ENCODE data around the gene TOP2B.
A peak's percentile ranks its signal among the peaks of the same experiment; 100 is the strongest.

Gene TOP2B

DNA sequence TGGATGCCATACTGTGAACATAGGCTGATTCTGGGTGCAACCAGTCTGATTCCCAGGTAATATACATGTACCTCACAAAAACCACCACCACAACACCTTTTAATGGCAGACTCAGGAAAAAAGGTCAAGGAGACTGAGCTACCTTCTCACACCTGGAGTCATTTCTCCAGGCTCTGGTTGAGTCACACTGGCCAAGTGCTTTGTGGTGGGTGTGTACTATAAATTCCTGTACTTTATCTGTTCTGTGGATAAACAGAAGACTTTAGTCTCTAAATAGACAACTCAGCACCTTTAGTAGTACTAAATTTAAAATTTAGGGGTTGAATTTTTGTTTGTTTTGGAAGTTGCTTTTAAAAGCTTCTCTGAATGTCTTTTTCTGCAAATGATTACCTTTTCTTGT lies 46.7 kb downstream of the TOP2B start:
- DNase-seq = no peak

DNA sequence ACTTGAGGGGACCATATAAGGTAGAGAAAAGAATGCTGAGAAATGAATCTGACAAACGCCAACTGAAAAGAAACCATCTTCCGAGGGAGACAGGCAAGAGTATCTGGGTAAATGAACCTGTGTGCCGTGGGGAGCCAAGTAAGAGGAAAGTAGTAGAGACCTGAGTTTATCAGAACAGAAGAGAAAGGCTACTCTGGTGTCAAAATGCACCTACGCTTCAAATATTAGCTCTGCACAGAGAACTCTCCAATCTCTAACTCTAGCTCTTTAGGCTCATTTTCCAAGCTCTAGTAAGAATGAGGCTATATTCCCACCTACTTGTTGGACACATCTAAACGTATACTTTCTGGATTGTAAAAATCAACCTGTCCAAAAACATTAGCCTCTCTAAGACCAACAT lies 53.5 kb downstream of the TOP2B start:
- DNase-seq = no peak

DNA sequence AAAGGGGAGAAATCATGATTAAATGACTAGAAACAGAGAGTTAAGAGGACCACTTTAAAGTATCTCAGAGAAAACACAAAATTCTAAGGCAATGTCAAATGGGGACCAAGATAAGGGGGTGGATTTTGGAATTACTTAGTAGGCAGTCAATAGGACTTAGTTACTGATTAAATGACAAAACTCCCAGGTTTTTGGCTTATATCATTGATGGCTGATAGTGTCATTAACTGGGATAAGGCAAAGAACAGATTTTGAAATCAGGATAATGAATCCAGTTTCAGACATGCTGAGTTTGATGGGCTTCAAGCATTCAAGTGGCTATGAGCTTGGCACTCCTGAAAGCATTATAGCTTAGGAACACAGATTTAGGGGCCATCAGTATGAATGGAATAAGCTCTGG lies 53.9 kb downstream of the TOP2B start:
- no peak for DNase-seq

DNA sequence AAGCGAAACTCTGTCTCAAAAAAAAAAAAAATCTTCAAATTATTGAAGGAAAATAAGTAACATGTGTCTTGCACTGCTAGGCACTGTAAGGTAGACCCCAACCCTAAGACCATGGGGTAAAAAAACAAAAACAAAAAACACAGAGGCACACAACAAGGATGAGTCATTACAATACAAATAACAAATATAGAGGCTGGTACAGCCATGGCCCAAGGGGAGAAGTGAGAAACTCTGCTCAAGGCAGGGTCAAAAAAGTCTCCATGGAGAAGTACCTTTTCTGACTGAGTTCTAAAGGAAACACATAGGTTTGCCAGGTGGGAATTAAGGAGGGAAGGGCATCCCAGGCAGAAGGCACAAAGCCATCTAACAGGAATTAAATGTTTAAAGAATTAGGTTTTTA lies 54.5 kb downstream of the TOP2B start:
- DNase-seq = no peak

DNA sequence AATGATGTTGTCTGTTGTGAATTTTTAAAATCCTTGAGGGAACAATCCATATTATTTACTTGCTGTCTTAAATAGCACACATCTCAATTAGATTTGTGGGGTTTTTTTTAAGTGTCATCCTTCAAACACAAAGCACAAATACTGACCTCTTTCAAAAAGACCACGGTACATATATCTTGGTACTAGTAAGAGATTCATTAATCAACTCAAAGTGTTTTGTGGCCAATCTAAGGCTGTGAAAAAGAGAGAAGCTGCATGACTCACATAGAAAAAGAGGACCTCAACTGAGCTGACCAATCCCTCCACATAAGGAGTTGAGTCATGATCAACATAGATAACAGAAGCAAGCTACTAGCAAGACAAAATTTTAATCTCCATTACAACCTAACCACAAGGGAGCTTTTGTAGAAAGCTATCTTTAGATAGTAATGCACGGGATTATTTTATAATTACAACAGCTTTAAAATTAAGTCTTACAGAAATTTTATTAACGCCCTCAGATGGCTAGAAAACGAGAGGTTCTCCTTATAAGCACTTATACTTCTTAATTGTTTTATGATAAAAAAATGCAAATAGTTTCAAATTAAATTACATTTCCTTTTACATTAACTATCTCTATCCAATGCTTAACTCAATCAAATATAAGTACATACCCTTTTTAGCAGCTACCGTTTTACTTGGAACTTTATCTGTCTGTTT lies 60.5 kb downstream of the TOP2B start:
- no peak for DNase-seq

DNA sequence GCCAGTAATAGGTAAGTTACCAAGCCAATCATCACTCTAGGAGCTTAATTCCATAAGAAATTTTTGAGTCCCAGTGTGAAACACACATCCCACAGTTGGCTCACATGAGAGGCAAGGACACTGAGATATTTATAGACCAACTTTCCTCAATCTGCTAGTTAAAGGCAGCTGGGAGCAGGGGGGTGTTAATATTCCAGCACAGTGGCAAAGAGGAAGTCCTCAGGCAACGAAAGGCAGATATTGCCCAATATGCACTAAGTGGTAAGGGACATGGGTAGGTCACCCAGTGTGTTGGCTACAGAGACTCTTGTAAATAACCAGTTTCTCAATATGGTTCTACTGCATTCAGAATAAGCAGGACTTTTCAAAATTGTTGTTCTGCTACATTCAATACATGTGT lies 61.0 kb downstream of the TOP2B start:
- no peak for DNase-seq

DNA sequence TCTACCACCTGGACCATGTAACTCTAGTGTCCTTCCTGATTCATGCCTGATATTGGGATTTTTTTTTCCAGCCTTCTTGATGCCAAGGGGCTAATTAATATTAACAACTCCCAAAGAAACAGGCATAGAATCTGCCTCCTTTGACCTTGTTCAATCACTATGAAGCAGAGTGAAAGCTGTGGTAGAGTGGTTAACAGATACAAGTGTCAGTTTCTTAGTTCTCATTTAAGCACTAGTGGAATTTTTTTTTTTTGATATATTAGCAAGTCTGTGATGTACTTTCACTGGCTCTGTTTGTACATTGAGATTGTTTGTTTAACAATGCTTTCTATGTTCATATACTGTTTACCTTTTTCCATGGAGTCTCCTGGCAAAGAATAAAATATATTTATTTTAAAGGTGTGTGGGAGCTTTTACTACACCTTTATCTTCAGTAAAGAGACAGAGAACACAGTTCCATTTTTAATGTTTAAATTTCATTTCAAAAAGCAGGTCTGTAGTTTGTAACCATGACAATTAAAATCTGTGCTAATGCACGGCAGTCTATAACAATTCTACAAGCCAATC lies 67.1 kb downstream of the TOP2B start:
- DNase-seq = no peak

DNA sequence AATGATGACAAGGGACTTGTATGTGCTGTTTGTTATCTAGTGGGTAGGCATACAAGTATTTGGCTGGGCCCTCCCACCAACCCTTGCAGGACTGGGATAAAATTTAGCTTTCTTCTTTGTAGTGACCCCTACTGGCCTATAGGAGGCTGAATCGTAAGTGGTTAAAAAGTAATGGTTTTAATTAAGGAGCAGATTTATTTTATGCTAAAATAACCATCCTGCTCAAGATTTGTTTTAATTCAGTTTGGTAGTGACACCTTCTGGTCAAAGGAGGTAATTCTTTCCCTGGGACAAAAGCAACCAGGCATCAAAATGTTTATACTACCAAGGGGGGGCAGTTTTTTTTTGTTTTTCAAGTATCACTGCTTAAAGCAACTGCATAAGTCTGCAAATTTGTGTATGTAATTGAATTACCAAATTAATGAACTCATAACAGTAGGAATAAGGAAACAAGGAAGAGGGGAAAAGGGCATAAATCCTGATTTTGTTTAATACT lies 70.7 kb downstream of the TOP2B start:
- DNase-seq = no peak

DNA sequence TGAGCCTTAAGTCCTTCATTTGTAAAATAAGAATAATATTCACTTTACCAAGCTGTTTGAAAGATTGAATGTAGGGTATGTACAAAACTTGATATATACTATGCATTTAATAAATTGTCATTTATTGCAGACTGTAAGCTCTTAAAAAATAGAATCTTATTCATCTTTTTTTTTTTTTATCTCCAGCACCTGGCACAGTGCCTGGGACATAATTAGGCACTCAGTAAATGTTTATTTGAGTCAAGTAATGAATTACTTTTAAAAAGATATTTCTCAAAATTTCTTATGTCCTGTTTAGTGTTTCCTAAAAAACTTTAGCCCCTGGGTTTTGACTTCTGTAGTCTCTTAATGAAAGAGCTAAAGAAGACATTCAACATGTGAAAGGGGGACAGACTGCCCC lies 71.7 kb downstream of the TOP2B start:
- DNase-seq = no peak

DNA sequence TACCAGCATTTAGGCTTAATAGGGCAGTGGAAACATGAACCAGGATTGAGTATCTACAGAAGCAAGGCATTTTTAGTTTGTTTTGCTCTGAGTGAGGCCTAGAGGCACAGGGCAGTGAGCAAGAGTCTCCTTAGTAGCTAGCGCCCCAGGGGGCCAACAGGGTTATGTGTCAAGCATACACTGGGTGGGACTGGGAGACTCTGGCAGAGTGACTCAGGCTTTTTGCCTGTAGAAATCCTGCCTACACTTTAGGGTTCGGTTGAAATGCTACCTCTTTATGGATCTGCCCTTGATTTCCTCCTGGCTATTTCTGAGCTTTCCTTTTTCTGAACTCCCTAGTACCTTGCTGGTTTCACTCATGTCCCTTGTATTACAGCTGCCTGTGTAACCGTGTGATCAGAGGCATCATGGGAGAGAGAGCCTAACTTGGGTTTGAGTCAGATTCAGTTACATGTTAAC lies 72.2 kb downstream of the TOP2B start:
- DNase-seq = no peak

DNA sequence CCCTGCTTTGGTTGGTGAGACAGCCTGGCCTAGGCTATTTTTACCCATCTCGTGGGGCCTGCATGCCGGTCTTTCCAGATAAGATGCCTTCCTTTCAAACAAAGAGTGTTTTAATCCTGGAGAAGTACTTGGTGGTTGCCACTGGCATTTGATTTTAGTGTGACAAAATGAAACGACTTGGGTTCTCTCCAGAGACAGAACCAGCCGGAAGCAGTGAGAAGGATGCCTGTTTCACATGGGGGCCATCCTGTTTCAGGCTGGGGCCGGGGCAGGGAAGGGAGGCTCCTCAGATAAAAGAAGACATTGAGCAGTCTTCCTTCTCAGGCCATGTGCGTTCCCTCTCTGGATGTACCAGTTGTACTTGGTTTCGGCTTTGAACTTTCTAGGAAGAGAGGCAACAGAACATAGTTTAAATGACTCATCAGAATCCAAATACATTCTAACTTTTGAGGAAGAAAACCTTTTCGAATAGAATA lies 74.9 kb downstream of the TOP2B start:
- no peak for DNase-seq

DNA sequence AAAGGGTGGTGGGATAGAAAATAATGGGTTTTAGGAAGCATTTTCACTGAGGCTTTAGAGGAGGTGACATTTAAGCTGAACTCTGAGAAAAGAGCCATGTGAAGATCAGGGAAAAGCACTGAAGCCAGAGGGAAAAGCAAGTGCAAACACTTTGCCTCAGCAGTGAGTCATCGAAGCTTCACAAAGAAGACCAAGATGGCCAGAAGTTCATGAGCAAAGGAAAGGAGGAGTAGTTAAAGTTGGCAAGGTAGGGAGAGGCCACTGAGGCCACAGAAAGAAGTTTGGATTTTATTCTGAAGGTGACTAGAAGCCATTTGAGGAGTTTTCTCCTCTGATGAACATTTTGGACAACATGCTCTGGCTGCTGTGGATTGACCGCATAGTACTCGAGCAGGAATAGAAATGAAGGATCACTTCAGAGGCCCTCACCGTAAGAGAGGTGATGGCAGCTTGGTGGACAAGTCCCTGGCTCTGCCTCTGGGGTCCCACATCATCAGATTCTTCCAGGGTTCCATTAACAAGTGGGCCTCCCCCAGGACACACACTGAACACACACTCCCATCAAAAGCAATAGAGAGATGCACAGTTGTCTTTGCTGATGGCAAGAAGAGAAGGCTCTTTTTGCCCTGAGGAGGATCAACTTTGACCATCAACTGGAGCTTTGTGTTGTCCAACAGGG lies 75.5 kb downstream of the TOP2B start:
- no peak for DNase-seq

DNA sequence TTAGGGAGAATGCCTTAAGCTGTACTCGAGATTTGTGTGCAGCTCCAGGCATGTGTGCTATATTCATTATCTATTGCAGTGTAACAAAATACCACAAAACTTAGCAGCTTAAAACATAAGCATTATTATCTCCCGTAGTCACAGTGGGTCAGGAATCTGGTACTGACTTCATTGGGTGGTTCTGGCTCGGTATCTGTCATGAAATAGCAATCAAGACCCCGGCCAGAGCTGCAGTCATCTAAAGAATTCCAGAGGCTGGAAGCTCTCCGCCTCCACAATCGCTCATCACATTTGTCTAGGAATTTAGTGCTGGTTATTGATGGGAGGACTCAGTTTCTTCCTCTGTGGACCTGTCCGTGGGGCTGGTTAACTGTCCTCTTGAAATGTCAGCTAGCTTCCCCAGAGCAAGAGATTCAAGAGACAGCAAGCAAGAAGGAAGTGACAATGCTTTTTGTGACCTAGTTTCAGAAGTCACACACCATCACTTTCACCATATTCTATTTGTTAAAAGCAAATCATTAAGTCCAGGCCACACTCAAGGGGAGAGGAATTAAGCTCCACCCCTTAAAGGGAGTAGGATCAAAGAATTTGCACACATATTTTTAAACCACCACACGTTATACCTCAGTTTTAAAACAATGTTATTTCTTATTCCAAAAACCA lies 76.1 kb downstream of the TOP2B start:
- DNase-seq = no peak

DNA sequence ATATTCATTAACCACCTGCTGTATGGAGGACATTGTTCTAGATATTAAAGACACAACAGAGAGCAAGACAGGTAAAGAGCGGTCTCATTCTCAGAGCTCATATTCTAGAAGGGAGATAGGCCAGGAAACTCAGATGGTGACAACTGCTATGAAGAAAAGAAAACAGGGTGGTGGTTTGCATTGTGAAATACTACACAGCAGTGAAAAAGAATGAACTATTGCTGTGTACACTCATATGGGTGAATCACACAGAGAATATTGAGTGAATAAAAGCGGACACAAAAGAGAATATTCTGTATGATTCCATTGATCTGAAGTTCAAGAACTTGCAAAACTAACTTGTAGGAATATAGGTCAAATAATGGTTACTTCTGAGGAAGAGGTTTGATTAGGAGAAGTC lies 76.7 kb downstream of the TOP2B start:
- no peak for DNase-seq

DNA sequence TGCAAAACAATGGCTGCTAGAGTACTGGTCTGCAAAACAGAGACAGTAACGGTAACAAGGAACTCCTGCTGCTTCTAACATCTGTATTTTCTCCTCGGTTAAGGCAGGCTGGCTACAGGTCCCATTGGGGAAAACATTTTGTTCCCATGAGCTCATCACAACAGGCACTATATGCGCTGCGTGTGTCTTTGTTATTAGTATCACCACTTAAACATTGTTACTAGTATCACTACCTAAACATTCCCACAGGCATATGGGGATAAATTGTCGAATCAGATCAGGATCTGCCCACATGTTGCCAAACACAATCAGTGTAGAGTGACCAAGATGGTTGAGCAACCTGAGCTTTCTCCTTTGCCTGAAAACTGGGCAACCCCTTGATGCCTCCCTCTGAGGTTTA lies 77.2 kb downstream of the TOP2B start:
- DNase-seq = no peak

DNA sequence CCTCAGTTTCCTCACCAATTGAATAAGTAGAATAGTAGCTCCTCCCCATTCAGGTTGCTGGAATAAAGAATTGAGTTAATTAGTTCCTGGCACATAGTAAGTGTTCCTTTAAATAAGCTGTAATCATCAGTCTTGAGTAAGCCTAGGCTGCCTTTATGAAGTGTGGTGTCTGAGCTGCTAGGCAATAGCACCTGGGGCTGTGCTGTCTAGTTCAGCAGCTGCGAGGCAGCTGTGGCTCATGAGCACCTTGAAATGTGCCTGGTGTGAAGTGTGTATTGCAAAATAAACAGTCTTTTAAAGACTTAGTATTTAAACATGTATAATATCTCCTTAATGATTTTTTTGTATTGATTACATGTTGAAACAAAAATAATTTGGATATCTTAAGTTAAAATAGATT lies 77.6 kb downstream of the TOP2B start:
- no peak for DNase-seq

DNA sequence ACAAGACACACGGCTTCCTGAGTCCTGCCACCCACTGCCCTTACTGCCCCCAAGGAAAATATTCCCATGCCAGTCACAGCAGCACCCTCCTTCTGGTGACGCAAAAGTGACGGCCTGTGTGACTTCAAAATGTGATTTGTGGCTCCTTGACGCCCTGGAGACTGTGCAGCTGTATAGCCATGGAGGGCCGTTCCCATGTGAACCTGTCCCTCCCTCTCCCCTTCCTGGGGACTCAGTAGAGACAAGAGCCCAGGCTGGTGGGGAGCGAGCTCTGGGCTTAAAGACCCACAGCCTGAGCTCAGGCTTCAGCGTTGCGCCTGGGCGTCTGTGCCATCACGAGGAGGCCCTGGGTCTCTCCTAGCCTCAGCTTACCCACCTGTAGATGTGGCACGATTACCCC lies 78.2 kb downstream of the TOP2B start:
- no peak for DNase-seq

DNA sequence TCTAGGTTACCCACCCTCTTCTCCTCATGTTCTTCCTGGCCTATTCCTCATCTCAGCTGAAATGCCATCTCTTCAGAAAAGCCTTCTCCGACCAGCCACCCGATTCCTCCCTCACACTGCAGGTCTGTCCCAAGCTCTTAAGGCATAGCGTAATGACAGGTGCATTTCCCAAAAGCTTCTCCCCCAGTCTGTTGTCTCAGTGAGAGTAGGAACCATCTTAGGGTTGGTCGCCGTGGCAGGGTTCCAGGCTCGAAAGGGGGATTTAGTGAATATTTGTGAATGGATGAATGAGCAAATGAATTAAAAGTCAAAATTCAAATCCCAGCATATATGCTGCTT lies 78.6 kb downstream of the TOP2B start:
- DNase-seq = no peak

DNA sequence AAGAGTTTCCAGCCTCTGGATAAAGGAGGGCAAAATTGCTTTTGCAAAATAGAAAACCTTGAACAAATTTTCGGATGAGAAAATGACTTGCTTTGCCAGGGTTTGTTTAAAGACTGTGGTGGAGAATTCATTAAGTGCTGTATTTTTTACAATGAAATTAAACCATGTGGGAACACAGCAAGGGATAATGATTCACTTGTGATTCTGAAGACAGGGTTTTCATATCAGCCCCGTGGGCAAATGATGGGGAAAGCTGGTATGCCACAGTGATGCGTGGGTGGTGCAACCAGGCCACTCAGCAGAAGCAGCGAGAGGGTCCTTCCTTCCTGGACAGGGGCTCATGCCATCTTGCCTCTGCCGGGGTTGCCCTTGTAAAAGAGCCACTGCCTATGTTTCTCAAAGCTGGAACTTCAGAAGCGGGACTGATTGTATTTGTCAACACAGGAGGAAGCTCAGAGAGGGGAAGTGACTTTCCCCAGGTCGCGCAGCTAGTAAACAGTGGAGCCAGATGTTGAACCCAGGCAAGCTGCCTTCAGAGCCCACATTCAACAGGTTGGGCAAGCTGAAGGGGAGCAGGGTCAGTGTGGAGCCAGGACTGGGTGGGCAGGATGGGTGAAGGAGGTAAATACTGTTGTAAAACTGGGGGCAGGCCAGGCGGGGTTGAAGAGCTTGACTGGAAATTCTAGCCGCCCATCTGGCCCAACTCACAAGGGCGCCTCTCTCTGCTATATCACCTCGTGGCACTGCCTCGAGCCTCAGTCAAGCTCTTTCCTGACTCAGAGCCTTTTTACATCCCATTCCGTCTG lies 79.1 kb downstream of the TOP2B start:
- DNase-seq = no peak

DNA sequence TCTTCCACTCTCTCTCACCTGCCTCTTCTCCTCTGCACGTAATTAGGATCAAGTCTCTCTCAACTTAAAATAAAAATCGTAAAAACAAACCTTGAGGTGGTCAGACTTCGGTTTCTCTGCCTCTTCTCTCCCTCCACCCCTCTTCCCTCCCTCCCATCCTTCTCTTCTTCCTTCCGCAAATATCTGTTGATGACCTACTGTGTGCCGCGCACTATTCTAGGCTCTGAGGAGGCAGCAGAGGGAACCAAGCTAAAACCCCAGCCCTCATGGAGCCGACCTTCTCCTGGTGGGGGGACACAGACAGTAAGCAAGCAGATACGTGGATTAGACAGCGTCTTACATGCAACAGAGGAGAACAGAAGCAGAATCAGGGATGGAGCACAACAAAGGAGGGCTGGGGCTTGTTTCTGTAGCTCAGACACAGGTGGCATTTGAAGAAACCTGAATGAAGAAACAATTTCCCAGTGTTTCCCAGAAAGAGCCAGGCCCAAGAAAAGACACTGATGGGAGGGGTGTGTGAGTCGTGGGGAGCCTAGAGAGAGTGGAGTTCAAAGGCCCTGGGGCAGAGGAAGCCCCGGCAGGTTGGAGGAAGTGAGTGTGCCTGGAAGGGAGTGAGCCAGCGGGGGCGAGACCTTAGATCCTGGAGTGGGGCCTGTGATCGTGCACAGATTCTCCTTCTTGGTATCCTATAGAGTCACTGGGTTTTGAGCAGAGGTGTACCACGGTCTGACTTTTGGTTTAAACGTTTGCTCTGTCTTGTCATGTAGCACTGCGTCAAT lies 80.5 kb downstream of the TOP2B start:
- DNase-seq = no peak

DNA sequence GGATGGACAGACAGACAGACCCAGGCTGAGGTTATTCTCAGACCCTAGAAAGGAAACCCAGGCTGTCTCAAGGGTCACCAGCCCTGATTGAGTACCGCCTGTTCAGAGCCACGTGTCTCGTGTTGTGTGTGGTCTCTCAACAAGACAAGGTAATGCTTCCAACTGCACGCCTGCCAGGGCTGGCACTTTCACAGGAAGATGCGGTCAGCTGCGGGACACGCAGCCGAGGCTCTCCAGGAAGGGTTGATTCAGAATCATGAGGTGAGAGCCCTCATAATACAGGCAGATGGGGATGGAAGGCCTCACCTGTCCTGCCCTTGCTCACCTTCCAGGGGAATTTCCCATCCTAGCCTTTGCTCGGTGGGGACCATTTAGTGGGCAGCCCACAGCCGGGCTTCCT lies 81.4 kb downstream of the TOP2B start:
- DNase-seq = no peak

DNA sequence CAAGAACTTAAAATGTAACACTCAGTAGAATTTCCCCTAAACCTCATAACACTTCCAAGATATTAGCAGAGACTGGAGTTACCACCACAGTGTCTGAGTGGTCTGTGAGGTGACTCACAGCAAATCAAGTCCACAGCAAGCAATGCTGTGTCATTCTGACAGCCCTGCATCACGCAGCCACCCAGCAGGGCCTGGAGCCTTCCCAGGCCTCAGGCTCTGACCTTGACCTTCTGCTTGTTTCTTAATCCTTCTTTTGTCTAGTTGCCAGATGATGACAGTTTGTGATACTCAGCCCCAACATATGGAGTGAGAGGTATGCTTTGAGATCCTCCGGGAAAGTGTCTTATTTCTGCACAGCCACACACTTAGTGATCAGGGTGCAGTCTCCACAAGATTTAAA lies 82.5 kb downstream of the TOP2B start:
- DNase-seq = peak; percentile 10

All from NK-92 treated with Interleukin-12 subunit alpha and Interleukin-12 subunit beta, amount 100 ng/mL, for 24 hours (cell line).